Effector memory CD4-positive, alpha-beta T cell (primary cell): Measurements from ENCODE around the gene ADGRB3.

ENCODE experiments used
- DNase-seq, 3 donors: peaks; one replicate each; pipeline ENCODE4 v3.0.0-alpha.2; 2020
- H3K27ac ChIP-seq: 2 replicates; pipeline ENCODE4 v1.7.0; 2013; ENCODE audit warnings: mild to moderate bottlenecking, low read length, moderate library complexity; ENCODE audit not compliant: insufficient read depth, poor library complexity, severe bottlenecking
- H3K27me3 ChIP-seq: replicated peaks from 2 replicates; pipeline ENCODE4 v1.7.0; 2013; ENCODE audit warnings: mild to moderate bottlenecking, low read length; ENCODE audit not compliant: insufficient read depth, control insufficient read depth, poor library complexity, severe bottlenecking
- H3K36me3 ChIP-seq: 2 replicates; pipeline ENCODE4 v1.7.0; 2013; ENCODE audit warnings: mild to moderate bottlenecking, low read length, moderate library complexity; ENCODE audit not compliant: control insufficient read depth, insufficient read depth
- H3K4me1 ChIP-seq: 2 replicates; pipeline ENCODE4 v1.7.0; 2013; ENCODE audit warnings: low read length, mild to moderate bottlenecking; ENCODE audit not compliant: control insufficient read depth, insufficient read depth, poor library complexity, severe bottlenecking
- H3K4me3 ChIP-seq: 2 replicates; pipeline ENCODE4 v1.7.0; 2013; ENCODE audit warnings: low read length, low read depth, mild to moderate bottlenecking; ENCODE audit not compliant: insufficient read depth, poor library complexity, severe bottlenecking
- H3K9me3 ChIP-seq: 2 replicates; pipeline ENCODE4 v1.7.0; 2013; ENCODE audit warnings: mild to moderate bottlenecking, low read length, moderate library complexity; ENCODE audit not compliant: control insufficient read depth

ADGRB3 gene

GRCh38 chr6:68718385-68719073 is 83.4 kb downstream of the ADGRB3 start:
- no peaks in the 10 kb centered on the region for H3K4me1 ChIP-seq
- H3K27me3 ChIP-seq, result no peaks in the 10 kb centered on the region
- H3K4me3 ChIP-seq, result no peak overlapping the region
- H3K9me3 ChIP-seq, result no peaks in the 10 kb centered on the region
- H3K27ac ChIP-seq, result no peak overlapping the region
- H3K36me3 ChIP-seq, result no peaks in the 10 kb centered on the region
- DNase-seq, result no peak

- DNase-seq, result no peak
- H3K27ac ChIP-seq, result no peak overlapping the region
- no peaks in the 10 kb centered on the region for H3K4me1 ChIP-seq
- H3K27me3 ChIP-seq, result no peaks in the 10 kb centered on the region
- no peaks in the 10 kb centered on the region for H3K36me3 ChIP-seq
- no peaks in the 10 kb centered on the region for H3K9me3 ChIP-seq
- H3K4me3 ChIP-seq, result no peak overlapping the region
Observed at GRCh38 chr6:68719761-68720160, 84.7 kb downstream of the ADGRB3 start.

DNA sequence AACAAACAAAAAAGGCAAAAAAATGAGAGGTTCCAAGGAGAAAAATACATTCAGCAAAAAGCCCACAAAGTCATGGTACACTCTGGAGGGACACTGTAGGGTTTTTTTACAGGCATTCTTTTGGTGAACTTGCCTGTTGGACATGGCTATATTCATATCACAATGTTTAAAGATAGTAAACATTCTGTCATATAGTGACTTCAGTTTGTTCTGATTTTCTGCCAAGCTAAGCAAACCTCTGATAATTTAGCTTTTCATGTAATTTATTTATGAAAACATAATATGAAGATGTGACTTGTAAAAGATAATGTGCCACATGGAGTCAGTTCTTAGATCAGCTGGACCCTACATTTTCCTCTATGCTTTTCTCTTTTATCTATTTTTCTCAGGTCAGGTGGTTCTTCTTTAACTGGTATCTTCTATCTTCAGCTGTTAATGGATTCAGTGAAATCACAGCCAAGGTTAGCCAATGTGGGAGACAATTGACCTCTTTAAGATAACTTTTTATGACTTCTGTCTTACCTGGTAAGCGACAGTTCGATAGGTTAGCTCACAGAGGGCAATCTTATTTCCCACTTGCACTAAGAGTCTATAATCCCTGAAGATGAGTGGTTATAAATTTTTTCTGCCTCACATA is 87.9 kb downstream of the ADGRB3 start:
- DNase-seq, result no peak
- Histone ChIP-seq H3K9me3 (no peaks in the 10 kb centered on the region), H3K27ac (no peak overlapping the region), H3K27me3 (no peaks in the 10 kb centered on the region), H3K4me1 (no peaks in the 10 kb centered on the region), H3K4me3 (no peak overlapping the region), H3K36me3 (no peaks in the 10 kb centered on the region)

GRCh38 chr6:68724060-68724459 is 89.0 kb downstream of the ADGRB3 start:
- no peaks in the 10 kb centered on the region for H3K36me3 ChIP-seq
- no peaks in the 10 kb centered on the region for H3K27me3 ChIP-seq
- no peak overlapping the region for H3K27ac ChIP-seq
- no peaks in the 10 kb centered on the region for H3K4me1 ChIP-seq
- H3K9me3 ChIP-seq, result no peaks in the 10 kb centered on the region
- DNase-seq, result no peak
- H3K4me3 ChIP-seq, result no peak overlapping the region

DNA sequence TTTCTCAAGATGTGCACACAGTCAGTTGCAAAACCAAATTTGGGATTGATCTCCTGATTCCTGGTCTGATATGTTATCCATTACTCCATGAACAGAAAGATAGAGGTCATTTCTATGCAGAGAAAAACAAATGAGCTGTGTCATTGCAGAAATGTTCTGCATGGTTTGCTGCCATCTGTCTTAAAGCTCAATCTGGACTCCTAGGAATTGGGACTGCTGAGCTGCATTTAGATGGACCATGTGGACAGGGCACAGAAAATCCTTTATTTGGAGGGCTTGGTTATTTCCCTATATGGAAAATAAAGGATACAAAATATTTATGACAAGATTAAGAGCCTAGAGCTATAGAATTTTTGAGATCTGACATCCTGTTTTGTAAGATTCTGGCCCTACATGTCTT is 91.3 kb downstream of the ADGRB3 start:
- H3K27ac ChIP-seq, result no peak overlapping the region
- no peaks in the 10 kb centered on the region for H3K4me1 ChIP-seq
- no peak overlapping the region for H3K4me3 ChIP-seq
- H3K9me3 ChIP-seq, result no peaks in the 10 kb centered on the region
- no peaks in the 10 kb centered on the region for H3K27me3 ChIP-seq
- DNase-seq, result no peak
- no peaks in the 10 kb centered on the region for H3K36me3 ChIP-seq

GRCh38 chr6:68726992-68727391 is 91.9 kb downstream of the ADGRB3 start:
- Histone ChIP-seq H3K27me3 (no peaks in the 10 kb centered on the region), H3K4me1 (no peaks in the 10 kb centered on the region), H3K9me3 (no peaks in the 10 kb centered on the region), H3K4me3 (no peak overlapping the region), H3K27ac (no peak overlapping the region), H3K36me3 (no peaks in the 10 kb centered on the region)
- DNase-seq, result no peak

DNA sequence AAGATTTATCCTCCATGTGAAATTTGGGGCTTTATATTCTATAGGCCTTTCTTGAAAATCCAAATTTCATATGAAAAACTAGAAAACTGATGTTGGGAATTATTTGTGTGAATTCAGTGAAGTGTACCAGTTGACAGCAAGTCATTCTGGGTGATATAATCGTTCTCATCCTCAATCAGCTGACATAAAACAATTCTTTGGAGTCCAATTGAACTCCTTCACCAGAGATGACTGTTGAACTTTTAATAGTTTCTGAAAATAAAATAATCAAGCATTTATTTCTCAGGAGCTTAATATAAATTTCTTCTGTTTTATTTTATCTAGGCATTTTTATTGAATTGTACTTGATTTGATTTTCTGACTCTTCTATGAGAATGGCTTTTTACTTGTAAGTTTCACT is 92.6 kb downstream of the ADGRB3 start:
- DNase-seq, result no peak
- H3K27me3 ChIP-seq, result no peaks in the 10 kb centered on the region
- H3K9me3 ChIP-seq, result no peaks in the 10 kb centered on the region
- no peak overlapping the region for H3K27ac ChIP-seq
- no peaks in the 10 kb centered on the region for H3K4me1 ChIP-seq
- no peaks in the 10 kb centered on the region for H3K36me3 ChIP-seq
- H3K4me3 ChIP-seq, result no peak overlapping the region

DNA sequence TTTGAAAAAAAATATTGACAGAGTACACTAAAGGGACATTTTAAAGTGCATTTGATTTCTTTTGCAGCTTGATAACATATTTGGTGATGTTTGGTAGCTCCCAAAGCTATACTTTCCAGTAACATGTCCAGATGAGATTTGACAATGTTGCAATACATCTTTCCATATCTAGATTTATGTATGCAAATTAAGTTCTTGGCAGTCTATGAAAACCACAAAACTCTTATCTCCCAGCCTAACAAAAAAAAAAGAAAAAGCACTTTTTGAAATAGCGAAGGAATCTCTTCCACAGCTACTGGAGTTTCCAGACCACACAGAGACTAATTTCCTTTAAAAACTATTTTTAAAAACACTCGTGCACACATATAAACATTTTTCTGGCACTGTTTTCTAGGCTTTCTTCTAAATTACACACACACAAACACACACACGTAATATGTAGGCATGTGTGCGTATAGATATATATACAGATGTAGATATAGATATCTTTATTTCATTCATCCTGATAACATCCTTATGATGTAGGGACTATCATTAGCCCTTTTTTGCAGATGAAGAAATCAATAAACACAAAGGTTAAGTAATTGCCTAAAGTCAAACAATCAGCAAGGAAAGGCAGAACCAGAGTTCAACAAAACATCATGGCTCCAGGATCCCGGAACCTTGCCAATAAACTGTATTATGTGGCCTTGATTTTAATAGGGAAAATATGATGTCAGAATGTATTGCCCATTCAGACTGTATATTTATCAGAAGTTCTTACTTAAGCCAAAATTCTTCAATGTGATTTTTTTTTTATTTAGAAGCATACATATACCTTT is 93.3 kb downstream of the ADGRB3 start:
- no peak overlapping the region for H3K27ac ChIP-seq
- H3K9me3 ChIP-seq, result no peaks in the 10 kb centered on the region
- DNase-seq, result no peak
- no peaks in the 10 kb centered on the region for H3K27me3 ChIP-seq
- no peaks in the 10 kb centered on the region for H3K36me3 ChIP-seq
- no peak overlapping the region for H3K4me3 ChIP-seq
- H3K4me1 ChIP-seq, result no peaks in the 10 kb centered on the region

DNA sequence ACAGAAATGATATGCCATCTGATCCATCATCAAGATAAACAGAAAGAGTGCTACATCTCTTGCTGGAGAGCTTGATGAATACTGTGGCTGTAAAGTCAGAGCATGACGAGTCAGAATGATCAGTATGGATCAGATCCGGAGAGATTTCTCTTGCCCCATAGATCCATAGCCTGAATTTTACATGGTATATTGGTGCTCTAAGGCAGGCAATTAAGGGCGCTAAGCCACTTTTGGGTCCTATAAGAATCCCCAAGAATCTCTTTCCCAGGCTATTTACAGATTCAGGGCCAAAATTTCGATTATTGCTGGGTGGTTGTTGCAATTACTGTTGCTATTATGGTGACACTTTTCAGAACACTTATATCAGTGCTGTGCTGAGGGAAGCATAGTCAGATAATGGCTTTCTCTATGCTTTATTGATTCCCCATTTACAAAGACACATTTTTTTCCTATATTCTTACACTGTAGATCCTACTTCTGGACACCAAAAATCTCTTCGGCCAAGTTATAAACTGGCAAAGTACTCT is 94.4 kb downstream of the ADGRB3 start:
- DNase-seq, result no peak
- Histone ChIP-seq H3K4me3 (no peak overlapping the region), H3K9me3 (no peaks in the 10 kb centered on the region), H3K36me3 (no peaks in the 10 kb centered on the region), H3K4me1 (no peaks in the 10 kb centered on the region), H3K27ac (no peak overlapping the region), H3K27me3 (no peaks in the 10 kb centered on the region)
